Measurements from ENCODE around the gene TCEAL7.

DNA sequence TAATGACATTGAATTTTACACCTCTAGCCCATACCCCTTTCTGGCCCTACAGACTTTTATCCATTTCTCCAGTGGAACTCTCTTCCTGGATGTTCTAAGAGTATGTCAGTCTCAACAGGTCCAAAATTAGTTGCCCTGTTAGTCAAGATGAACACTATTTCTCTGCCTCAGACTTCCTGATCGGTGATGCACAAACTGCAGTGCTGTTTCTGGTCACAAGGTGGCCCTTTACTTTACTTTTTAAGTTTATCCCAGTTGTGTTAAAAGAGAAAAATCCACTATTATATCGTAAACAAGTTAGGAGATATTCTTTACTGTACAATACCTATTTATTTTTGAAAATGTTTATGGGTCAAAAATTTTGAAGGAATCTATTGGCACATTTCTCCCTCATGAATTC is 13.1 kb downstream of the TCEAL7 start:
- TF ChIP-seq FOXA1 (IDR thresholded peaks at IDR 0.05) = no peak
- TF ChIP-seq ARNT (IDR thresholded peaks at IDR 0.05) = no peak
- no peak for TF ChIP-seq L3MBTL2 (conservative IDR thresholded peaks at IDR 0.05)
- TF ChIP-seq TARDBP (IDR thresholded peaks at IDR 0.05) = no peak
